ENCODE results near the gene TMEM125. TPM values are rescaled to one million over a fixed set of nuclear protein-coding genes. Genes with fewer than 3 reads are reported as not detected.

The TMEM125 gene
- total RNA-seq, 2 experiments from 2014 or later: 0.23 TPM; not detected in 1

DNA sequence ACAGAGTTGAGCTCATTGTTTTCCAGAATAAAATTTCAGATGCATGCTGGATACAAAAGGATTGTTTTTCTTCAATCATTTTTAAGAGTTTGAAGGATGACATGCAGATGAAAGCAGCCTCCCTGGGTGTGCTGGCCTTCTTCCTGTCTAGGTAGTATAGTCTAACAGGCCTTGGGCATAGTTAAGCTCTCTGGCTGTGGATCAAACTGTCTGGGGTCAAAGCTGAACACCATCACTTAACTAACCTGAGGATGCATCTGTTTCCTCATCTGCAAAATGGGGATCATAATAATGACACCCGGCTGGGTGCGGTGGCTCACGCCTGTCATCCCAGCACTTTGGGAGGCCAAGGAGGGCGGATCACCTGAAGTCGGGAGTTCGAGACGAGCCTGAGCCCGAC, 25.0 kb downstream of the TMEM125 start:
- ChIA-PET CTCF (ENCODE audit: unreplicated experiment) (no interaction called here), POLR2A (no interaction called here)
- no peak overlapping the region for H2AFZ ChIP-seq (ENCODE audit: low read length)
- no peaks in the 10 kb centered on the region for H4K20me1 ChIP-seq (ENCODE audit: insufficient read depth, low read length)
- intact Hi-C loops (cut with micrococcal nuclease; ENCODE audit: unreplicated experiment): no loop called here
- H3K79me2 ChIP-seq (ENCODE audit: insufficient read depth, low read depth, low read length): no peaks in the 10 kb centered on the region
- no peak overlapping the region for H3K27ac ChIP-seq (ENCODE audit: low read depth, low read length, poor library complexity, severe bottlenecking)
- TF ChIP-seq, protein P1, sequence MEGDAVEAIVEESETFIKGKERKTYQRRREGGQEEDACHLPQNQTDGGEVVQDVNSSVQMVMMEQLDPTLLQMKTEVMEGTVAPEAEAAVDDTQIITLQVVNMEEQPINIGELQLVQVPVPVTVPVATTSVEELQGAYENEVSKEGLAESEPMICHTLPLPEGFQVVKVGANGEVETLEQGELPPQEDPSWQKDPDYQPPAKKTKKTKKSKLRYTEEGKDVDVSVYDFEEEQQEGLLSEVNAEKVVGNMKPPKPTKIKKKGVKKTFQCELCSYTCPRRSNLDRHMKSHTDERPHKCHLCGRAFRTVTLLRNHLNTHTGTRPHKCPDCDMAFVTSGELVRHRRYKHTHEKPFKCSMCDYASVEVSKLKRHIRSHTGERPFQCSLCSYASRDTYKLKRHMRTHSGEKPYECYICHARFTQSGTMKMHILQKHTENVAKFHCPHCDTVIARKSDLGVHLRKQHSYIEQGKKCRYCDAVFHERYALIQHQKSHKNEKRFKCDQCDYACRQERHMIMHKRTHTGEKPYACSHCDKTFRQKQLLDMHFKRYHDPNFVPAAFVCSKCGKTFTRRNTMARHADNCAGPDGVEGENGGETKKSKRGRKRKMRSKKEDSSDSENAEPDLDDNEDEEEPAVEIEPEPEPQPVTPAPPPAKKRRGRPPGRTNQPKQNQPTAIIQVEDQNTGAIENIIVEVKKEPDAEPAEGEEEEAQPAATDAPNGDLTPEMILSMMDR (conservative IDR thresholded peaks at IDR 0.05; ENCODE audit: low read length): no peak
- TF ChIP-seq EZH2phosphoT487 (IDR thresholded peaks at IDR 0.05; ENCODE audit: borderline replicate concordance, low read depth, low read length): no peak
- no peaks in the 10 kb centered on the region for H3K9me2 ChIP-seq (ENCODE audit: insufficient read depth, low read length)
- H3K4me2 ChIP-seq (ENCODE audit: low read length): no peak overlapping the region
- H3K4me1 ChIP-seq (ENCODE audit: insufficient read depth, low read length, poor library complexity, severe bottlenecking): no peaks in the 10 kb centered on the region
- no peak overlapping the region for H3K4me3 ChIP-seq (ENCODE audit: low read depth, low read length, poor library complexity, severe bottlenecking)
- DNase-seq (ENCODE audit: low spot score): no peak
- BruUV-seq (replicated peaks): no TSS peak
- H3K36me3 ChIP-seq (ENCODE audit: insufficient read depth, low read length): no peaks in the 10 kb centered on the region
- H3K9me3 ChIP-seq (ENCODE audit: low read length): no peaks in the 10 kb centered on the region

DNA sequence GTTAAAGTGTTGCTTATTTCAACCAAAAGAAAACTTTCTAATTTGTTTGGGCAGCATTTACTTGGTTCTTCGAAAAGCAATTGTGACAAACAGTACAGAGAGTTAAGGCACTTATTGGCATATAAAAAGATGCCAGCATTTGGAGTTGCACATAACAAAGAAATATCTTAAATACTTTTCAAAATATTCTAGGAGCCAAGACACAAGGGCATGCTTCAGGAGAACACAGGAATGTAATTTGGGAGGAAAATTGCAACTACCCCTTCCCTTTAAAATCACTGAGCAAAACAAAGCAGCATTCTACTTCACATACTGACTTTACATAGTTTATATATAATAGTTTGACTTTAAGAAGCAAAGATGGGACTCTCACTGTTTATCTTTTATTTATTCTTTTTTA, 26.4 kb downstream of the TMEM125 start:
- Histone ChIP-seq H3K9me3 (ENCODE audit: low read length) (no peaks in the 10 kb centered on the region), H3K4me2 (ENCODE audit: low read length) (no peak overlapping the region), H3K4me1 (ENCODE audit: insufficient read depth, low read length, poor library complexity, severe bottlenecking) (no peaks in the 10 kb centered on the region), H3K9me2 (ENCODE audit: insufficient read depth, low read length) (no peaks in the 10 kb centered on the region), H3K4me3 (ENCODE audit: low read depth, low read length, poor library complexity, severe bottlenecking) (no peak overlapping the region), H3K79me2 (ENCODE audit: insufficient read depth, low read depth, low read length) (no peaks in the 10 kb centered on the region), H3K27ac (ENCODE audit: low read depth, low read length, poor library complexity, severe bottlenecking) (no peak overlapping the region), H4K20me1 (ENCODE audit: insufficient read depth, low read length) (no peaks in the 10 kb centered on the region), H3K36me3 (ENCODE audit: insufficient read depth, low read length) (no peaks in the 10 kb centered on the region), H2AFZ (ENCODE audit: low read length) (no peak overlapping the region)
- POLR2A ChIA-PET: no interaction called here
- no TSS peak for BruUV-seq (replicated peaks)
- TF ChIP-seq, protein P1 (conservative IDR thresholded peaks at IDR 0.05; ENCODE audit: low read length): no peak
- TF ChIP-seq EZH2phosphoT487 (IDR thresholded peaks at IDR 0.05; ENCODE audit: borderline replicate concordance, low read depth, low read length): no peak
- intact Hi-C loops (cut with micrococcal nuclease; ENCODE audit: unreplicated experiment): no loop called here
- CTCF ChIA-PET (ENCODE audit: unreplicated experiment): no interaction called here
- no peak for DNase-seq (ENCODE audit: low spot score)

DNA sequence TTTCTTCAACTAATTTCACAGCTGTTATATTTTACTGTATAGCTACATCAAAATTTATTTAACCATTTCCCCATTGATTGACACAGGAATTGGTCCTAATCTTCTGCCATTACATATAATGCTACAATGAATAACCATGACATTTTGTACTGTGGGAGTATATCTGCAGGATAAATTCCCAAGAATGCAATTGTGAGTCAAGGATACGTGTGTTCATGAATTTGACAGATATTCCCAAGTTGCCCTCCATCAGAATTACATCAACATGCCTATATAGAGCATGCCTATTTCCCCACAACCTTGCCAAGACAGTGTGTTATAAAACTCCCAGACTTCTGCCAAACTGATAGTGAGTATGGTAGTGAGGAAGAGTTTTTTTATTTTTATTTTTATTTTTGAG, 28.3 kb downstream of the TMEM125 start:
- Histone ChIP-seq H3K4me3 (ENCODE audit: low read depth, low read length, poor library complexity, severe bottlenecking) (no peak overlapping the region), H3K4me1 (ENCODE audit: insufficient read depth, low read length, poor library complexity, severe bottlenecking) (no peaks in the 10 kb centered on the region), H3K79me2 (ENCODE audit: insufficient read depth, low read depth, low read length) (no peaks in the 10 kb centered on the region), H2AFZ (ENCODE audit: low read length) (no peak overlapping the region), H3K9me3 (ENCODE audit: low read length) (no peaks in the 10 kb centered on the region), H3K27ac (ENCODE audit: low read depth, low read length, poor library complexity, severe bottlenecking) (no peak overlapping the region), H3K4me2 (ENCODE audit: low read length) (no peak overlapping the region), H3K36me3 (ENCODE audit: insufficient read depth, low read length) (no peaks in the 10 kb centered on the region), H3K9me2 (ENCODE audit: insufficient read depth, low read length) (no peaks in the 10 kb centered on the region), H4K20me1 (ENCODE audit: insufficient read depth, low read length) (no peaks in the 10 kb centered on the region)
- BruUV-seq (replicated peaks): no TSS peak
- POLR2A ChIA-PET: no interaction called here
- CTCF ChIA-PET (ENCODE audit: unreplicated experiment): no interaction called here
- intact Hi-C loops (cut with micrococcal nuclease; ENCODE audit: unreplicated experiment): no loop called here
- DNase-seq (ENCODE audit: low spot score): no peak
- TF ChIP-seq EZH2phosphoT487 (IDR thresholded peaks at IDR 0.05; ENCODE audit: borderline replicate concordance, low read depth, low read length): no peak
- TF ChIP-seq, protein P1 (conservative IDR thresholded peaks at IDR 0.05; ENCODE audit: low read length): no peak

All from OCI-LY7 (cell line).